ENCODE data around the gene GALNT15.

- TF ChIP-seq CTCF (IDR thresholded peaks at IDR 0.05; ENCODE audit: extremely low read depth in 1 of 2, insufficient read depth in 1 of 2, low read depth in 1 of 2, low read length in 2 of 2), result no peak
- no peak for TF ChIP-seq EZH2 (IDR thresholded peaks at IDR 0.05; ENCODE audit: borderline replicate concordance, low read depth, low read length, severe bottlenecking)
These were observed 92.2 kb downstream of the GALNT15 start for GRCh38 chr3:16266714-16267113.
